ENCODE data around the gene ZNF135. TPM values are rescaled to one million over a fixed set of nuclear protein-coding genes. Genes with fewer than 3 reads are reported as not detected.

ZNF135 gene
- polyA plus RNA-seq (2013): 10.6 TPM

GRCh38 chr19:58059003-58059670 lies at the start of gene ZNF135:
TSS of gene ZNF135 (plus strand) at chr19:58059282. CDS start at chr19:58060003, 721 bp downstream.
- peaks cover 0 to 28% (median 10%) of the 10 kb centered on the region in 4 experiments for H3K36me3 ChIP-seq (ENCODE audit: control insufficient read depth in 4 of 4, insufficient read depth in 4 of 4, low read length in 3 of 4)
- peaks cover 0 to 21% (median 10%) of the 10 kb centered on the region in 4 experiments for H3K4me1 ChIP-seq (ENCODE audit: control extremely low read depth in 1 of 4, control insufficient read depth in 4 of 4, insufficient read depth in 4 of 4, low read length in 3 of 4)
- under 1% methylated on average over 37 of the region's 62 CpGs for WGBS (ENCODE audit: insufficient coverage)
- ChIA-PET POLR2A (interaction anchor here (0.7 to 1.8 kb wide), 4 partner anchors 39 to 125 kb away, joined by 3 to 7 read pairs (median 5); partner anchors contain the start of genes ZNF274, ZNF329 and ZSCAN18), CTCF (interaction anchor here (0.9 to 5.1 kb wide), 2 partner anchors 38 to 40 kb away, joined by 3 to 27 read pairs; no protein-coding TSS in a partner anchor)
- peak within 1 kb of the TSS; percentile 74 to 85 for H3K27ac ChIP-seq (ENCODE audit: insufficient read depth in 1 of 2, low read depth in 1 of 2, low read length in 2 of 2, poor library complexity in 1 of 2, severe bottlenecking in 2 of 2)
- H3K9me3 ChIP-seq (ENCODE audit: control extremely low read depth in 1 of 5, control insufficient read depth in 4 of 5, insufficient read depth in 2 of 5, low read depth in 1 of 5, low read length in 4 of 5): peaks cover 3 to 67% (median 25%) of the 10 kb centered on the region in 5 experiments
- peak; percentile 91 to 95 (median 94) for DNase-seq
- peak within 1 kb of the TSS; percentile 42 to 86 (median 58) for H3K4me3 ChIP-seq (ENCODE audit: control insufficient read depth in 1 of 7, extremely low read depth in 1 of 7, insufficient read depth in 4 of 7, low read depth in 2 of 7, low read length in 6 of 7)
- H3K27me3 ChIP-seq (replicated peaks in 2 of 5; ENCODE audit: control insufficient read depth in 4 of 5, insufficient read depth in 5 of 5, low read length in 4 of 5): no peaks in the 10 kb centered on the region

DNA sequence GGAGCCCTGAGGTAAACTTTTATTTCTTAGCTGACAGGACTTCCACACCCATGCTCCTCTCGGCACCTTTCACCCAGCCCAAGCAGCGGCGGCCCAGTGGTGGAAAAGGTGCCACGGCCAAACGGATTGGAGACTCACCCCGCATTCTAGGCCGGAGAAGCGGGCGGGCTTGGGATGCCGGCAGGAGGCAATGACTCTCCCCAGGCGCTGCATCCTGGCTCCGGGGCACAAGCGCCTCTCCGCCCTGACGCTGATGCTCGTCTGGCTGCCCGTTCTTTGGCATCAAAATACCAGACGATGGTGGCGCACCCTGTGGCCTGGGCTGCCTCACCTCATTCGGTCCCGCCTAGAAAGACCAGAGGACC lies 49.8 kb upstream of the ZNF135 start:
- DNase-seq: no peak
- H3K4me1 ChIP-seq (ENCODE audit: control extremely low read depth in 1 of 4, control insufficient read depth in 4 of 4, insufficient read depth in 4 of 4, low read length in 3 of 4): peaks cover 0 to 14% (median 9%) of the 10 kb centered on the region in 4 experiments
- 2% methylated on average over 21 of the region's 21 CpGs for WGBS (ENCODE audit: insufficient coverage)
- H3K4me3 ChIP-seq (ENCODE audit: control insufficient read depth in 1 of 7, extremely low read depth in 1 of 7, insufficient read depth in 4 of 7, low read depth in 2 of 7, low read length in 6 of 7): peak overlapping the region; percentile 50 to 89 (median 70)
- H3K36me3 ChIP-seq (ENCODE audit: control insufficient read depth in 4 of 4, insufficient read depth in 4 of 4, low read length in 3 of 4): peaks cover 4 to 26% (median 19%) of the 10 kb centered on the region in 4 experiments
- POLR2A ChIA-PET: no interaction called here
- peaks cover 0 to 59% (median 3%) of the 10 kb centered on the region in 5 experiments for H3K9me3 ChIP-seq (ENCODE audit: control extremely low read depth in 1 of 5, control insufficient read depth in 4 of 5, insufficient read depth in 2 of 5, low read depth in 1 of 5, low read length in 4 of 5)
- peak overlapping the region in 1 of 2 experiments; percentile 79 for H3K27ac ChIP-seq (ENCODE audit: insufficient read depth in 1 of 2, low read depth in 1 of 2, low read length in 2 of 2, poor library complexity in 1 of 2, severe bottlenecking in 2 of 2)
- no peaks in the 10 kb centered on the region for H3K27me3 ChIP-seq (replicated peaks in 2 of 5; ENCODE audit: control insufficient read depth in 4 of 5, insufficient read depth in 5 of 5, low read length in 4 of 5)
- CTCF ChIA-PET: interaction anchor here (0.8 kb wide), 1 partner anchor 11 kb away, joined by 3 read pairs; no protein-coding TSS in a partner anchor

GRCh38 chr19:58009666-58010301 lies 49.3 kb upstream of the ZNF135 start:
- Histone ChIP-seq H3K27me3 (replicated peaks in 2 of 5; ENCODE audit: control insufficient read depth in 4 of 5, insufficient read depth in 5 of 5, low read length in 4 of 5) (no peaks in the 10 kb centered on the region), H3K4me3 (ENCODE audit: control insufficient read depth in 1 of 7, extremely low read depth in 1 of 7, insufficient read depth in 4 of 7, low read depth in 2 of 7, low read length in 6 of 7) (peak overlapping the region; percentile 50 to 89 (median 70)), H3K36me3 (ENCODE audit: control insufficient read depth in 4 of 4, insufficient read depth in 4 of 4, low read length in 3 of 4) (peaks cover 4 to 21% (median 14%) of the 10 kb centered on the region in 4 experiments), H3K9me3 (ENCODE audit: control extremely low read depth in 1 of 5, control insufficient read depth in 4 of 5, insufficient read depth in 2 of 5, low read depth in 1 of 5, low read length in 4 of 5) (peaks cover 0 to 56% (median 3%) of the 10 kb centered on the region in 5 experiments), H3K4me1 (ENCODE audit: control extremely low read depth in 1 of 4, control insufficient read depth in 4 of 4, insufficient read depth in 4 of 4, low read length in 3 of 4) (peaks cover 0 to 12% (median 9%) of the 10 kb centered on the region in 4 experiments), H3K27ac (ENCODE audit: insufficient read depth in 1 of 2, low read depth in 1 of 2, low read length in 2 of 2, poor library complexity in 1 of 2, severe bottlenecking in 2 of 2) (peak overlapping the region; percentile 73 to 79)
- ChIA-PET CTCF (interaction anchor here (0.6 to 0.8 kb wide), 3 partner anchors 10 to 400 kb away, joined by 3 to 4 read pairs (median 3); no protein-coding TSS in a partner anchor), POLR2A (no interaction called here)
- 10% methylated on average over 39 of the region's 41 CpGs for WGBS (ENCODE audit: insufficient coverage)
- peak; percentile 92 to 96 (median 95) for DNase-seq

DNA sequence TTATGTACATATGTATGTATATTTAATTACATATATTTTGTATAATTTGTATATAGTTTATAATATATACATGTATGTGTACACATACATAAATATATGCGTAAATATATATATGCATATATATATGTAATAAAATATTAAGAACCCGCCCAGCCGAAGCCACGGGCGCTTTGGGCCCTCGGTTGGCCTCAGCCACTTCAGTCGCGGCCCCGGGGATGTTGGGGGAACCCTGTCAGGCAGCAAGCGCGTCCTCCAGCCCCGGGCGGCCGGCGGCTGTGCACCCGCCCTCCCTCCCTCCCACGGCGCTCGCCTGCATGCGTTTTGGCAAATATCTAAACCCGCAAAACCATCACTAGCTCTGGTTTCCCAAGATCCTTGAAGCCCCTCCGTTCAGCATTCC lies 48.6 kb upstream of the ZNF135 start:
- no peak for DNase-seq
- WGBS (ENCODE audit: insufficient coverage): 71% methylated on average over 10 of the region's 22 CpGs
- H3K4me1 ChIP-seq (ENCODE audit: control extremely low read depth in 1 of 4, control insufficient read depth in 4 of 4, insufficient read depth in 4 of 4, low read length in 3 of 4): peaks cover 0 to 12% (median 9%) of the 10 kb centered on the region in 4 experiments
- H3K27ac ChIP-seq (ENCODE audit: insufficient read depth in 1 of 2, low read depth in 1 of 2, low read length in 2 of 2, poor library complexity in 1 of 2, severe bottlenecking in 2 of 2): no peak overlapping the region
- peaks cover 4 to 16% (median 9%) of the 10 kb centered on the region in 4 experiments for H3K36me3 ChIP-seq (ENCODE audit: control insufficient read depth in 4 of 4, insufficient read depth in 4 of 4, low read length in 3 of 4)
- H3K27me3 ChIP-seq (replicated peaks in 2 of 5; ENCODE audit: control insufficient read depth in 4 of 5, insufficient read depth in 5 of 5, low read length in 4 of 5): no peaks in the 10 kb centered on the region
- peaks cover 0 to 51% (median 3%) of the 10 kb centered on the region in 5 experiments for H3K9me3 ChIP-seq (ENCODE audit: control extremely low read depth in 1 of 5, control insufficient read depth in 4 of 5, insufficient read depth in 2 of 5, low read depth in 1 of 5, low read length in 4 of 5)
- POLR2A ChIA-PET: interaction anchor here (0.9 kb wide), 1 partner anchor 8 kb away, joined by 3 read pairs; the partner anchor contains the start of gene ZNF606
- peak overlapping the region in 4 of 7 experiments; percentile 50 to 89 (median 75) for H3K4me3 ChIP-seq (ENCODE audit: control insufficient read depth in 1 of 7, extremely low read depth in 1 of 7, insufficient read depth in 4 of 7, low read depth in 2 of 7, low read length in 6 of 7)
- CTCF ChIA-PET: interaction anchor here (0.8 kb wide), 1 partner anchor 145 kb away, joined by 3 read pairs; no protein-coding TSS in a partner anchor

- no peak overlapping the region for H3K4me3 ChIP-seq (ENCODE audit: control insufficient read depth in 1 of 7, extremely low read depth in 1 of 7, insufficient read depth in 4 of 7, low read depth in 2 of 7, low read length in 6 of 7)
- ChIA-PET CTCF (no interaction called here), POLR2A (no interaction called here)
- no peaks in the 10 kb centered on the region for H3K36me3 ChIP-seq (ENCODE audit: control insufficient read depth in 4 of 4, insufficient read depth in 4 of 4, low read length in 3 of 4)
- H3K27ac ChIP-seq (ENCODE audit: insufficient read depth in 1 of 2, low read depth in 1 of 2, low read length in 2 of 2, poor library complexity in 1 of 2, severe bottlenecking in 2 of 2): no peak overlapping the region
- DNase-seq: no peak
- H3K4me1 ChIP-seq (ENCODE audit: control extremely low read depth in 1 of 4, control insufficient read depth in 4 of 4, insufficient read depth in 4 of 4, low read length in 3 of 4): peaks cover 0 to 9% (median 8%) of the 10 kb centered on the region in 4 experiments
- peaks cover 0 to 33% (median 0%) of the 10 kb centered on the region in 5 experiments for H3K9me3 ChIP-seq (ENCODE audit: control extremely low read depth in 1 of 5, control insufficient read depth in 4 of 5, insufficient read depth in 2 of 5, low read depth in 1 of 5, low read length in 4 of 5)
- H3K27me3 ChIP-seq (replicated peaks in 2 of 5; ENCODE audit: control insufficient read depth in 4 of 5, insufficient read depth in 5 of 5, low read length in 4 of 5): no peaks in the 10 kb centered on the region
- 71% methylated on average over 5 of the region's 5 CpGs for WGBS (ENCODE audit: insufficient coverage)
Measured at GRCh38 chr19:58014141-58014540, 44.9 kb upstream of the ZNF135 start.

- Histone ChIP-seq H3K4me1 (ENCODE audit: control extremely low read depth in 1 of 4, control insufficient read depth in 4 of 4, insufficient read depth in 4 of 4, low read length in 3 of 4) (peaks cover 0 to 2% (median 0%) of the 10 kb centered on the region in 4 experiments), H3K27ac (ENCODE audit: insufficient read depth in 1 of 2, low read depth in 1 of 2, low read length in 2 of 2, poor library complexity in 1 of 2, severe bottlenecking in 2 of 2) (no peak overlapping the region), H3K36me3 (ENCODE audit: control insufficient read depth in 4 of 4, insufficient read depth in 4 of 4, low read length in 3 of 4) (no peaks in the 10 kb centered on the region), H3K27me3 (replicated peaks in 2 of 5; ENCODE audit: control insufficient read depth in 4 of 5, insufficient read depth in 5 of 5, low read length in 4 of 5) (no peaks in the 10 kb centered on the region), H3K9me3 (ENCODE audit: control extremely low read depth in 1 of 5, control insufficient read depth in 4 of 5, insufficient read depth in 2 of 5, low read depth in 1 of 5, low read length in 4 of 5) (peaks cover 0 to 37% (median 0%) of the 10 kb centered on the region in 5 experiments), H3K4me3 (ENCODE audit: control insufficient read depth in 1 of 7, extremely low read depth in 1 of 7, insufficient read depth in 4 of 7, low read depth in 2 of 7, low read length in 6 of 7) (no peak overlapping the region)
- 96% methylated on average over 6 of the region's 7 CpGs for WGBS (ENCODE audit: insufficient coverage)
- DNase-seq: no peak
- CTCF ChIA-PET: interaction anchor here (0.6 to 10.1 kb wide), 7 partner anchors 9 to 141 kb away, joined by 3 to 61 read pairs (median 4); partner anchors contain the start of gene ZNF135
- POLR2A ChIA-PET: no interaction called here
Measured at GRCh38 chr19:58020129-58020528, 39.0 kb upstream of the ZNF135 start.

All from common myeloid progenitor, CD34-positive (primary cell).